CD4-positive, alpha-beta T cell treated with Interleukin-21 for 1 hour (primary cell): ENCODE results near the gene MYL5.
"Not testable (repeated sequence)": the region's sequence is repeated elsewhere in the genome, so short reads cannot be mapped to it uniquely, and the experiment has no call there.

Source experiments
- DNase-seq: peaks from one replicate; pipeline ENCODE4 v3.0.0-alpha.2; 2020

The MYL5 gene, protein sequence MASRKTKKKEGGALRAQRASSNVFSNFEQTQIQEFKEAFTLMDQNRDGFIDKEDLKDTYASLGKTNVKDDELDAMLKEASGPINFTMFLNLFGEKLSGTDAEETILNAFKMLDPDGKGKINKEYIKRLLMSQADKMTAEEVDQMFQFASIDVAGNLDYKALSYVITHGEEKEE

DNA sequence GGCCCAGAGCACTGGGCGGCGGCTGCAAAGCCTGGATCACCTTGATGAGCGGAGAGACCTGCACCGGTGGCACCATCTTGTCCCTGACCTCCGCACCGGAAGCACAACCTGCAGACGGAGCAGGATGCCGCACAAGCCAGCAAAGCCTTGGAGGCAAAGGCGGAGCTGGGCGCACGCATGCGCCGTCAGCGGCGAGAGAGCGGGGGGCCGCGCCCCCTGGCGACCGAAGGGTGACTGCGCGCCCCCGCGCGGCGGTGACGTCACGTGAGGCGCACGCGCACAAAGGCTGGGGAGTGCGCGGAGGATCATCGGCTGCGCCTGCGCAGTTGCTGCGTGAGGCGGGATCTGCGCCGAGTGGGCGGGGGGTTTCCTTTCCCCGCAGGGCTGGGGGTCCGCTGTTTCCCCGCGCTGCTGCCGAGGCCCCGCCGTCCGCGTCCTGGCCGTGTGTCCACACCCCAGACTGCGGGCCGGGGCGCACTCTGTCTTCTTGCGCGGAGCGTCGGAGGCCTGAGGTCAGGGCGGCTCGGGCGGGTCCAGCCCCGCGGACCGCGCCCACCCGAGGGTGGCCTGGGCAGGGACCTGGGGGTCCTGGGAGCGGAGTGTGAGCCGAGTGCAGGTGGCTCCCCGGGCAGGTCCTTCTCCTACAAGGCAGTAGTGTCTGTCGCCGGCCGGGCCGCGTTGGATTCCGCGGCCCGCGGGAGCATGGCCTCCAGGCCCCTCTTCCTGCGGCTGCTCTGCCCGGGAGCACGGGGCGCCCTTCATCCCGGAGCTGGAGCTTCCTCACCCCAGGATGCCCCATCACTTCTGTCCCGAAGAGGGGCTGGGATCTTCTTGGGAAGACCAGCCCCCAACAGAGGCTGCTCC, at the start of gene MYL5, which contains the start of gene ATP5ME:
Gene MYL5, plus strand, starts transcription at position 371 of the 864 bp plus-strand sequence. CDS start 3,485 bp downstream, outside the sequence.
Gene ATP5ME, minus strand, starts transcription at position 105 of the 864 bp plus-strand sequence. Its CDS starts 29 bp downstream, at position 76.
- peak; percentile 97 for DNase-seq

DNA sequence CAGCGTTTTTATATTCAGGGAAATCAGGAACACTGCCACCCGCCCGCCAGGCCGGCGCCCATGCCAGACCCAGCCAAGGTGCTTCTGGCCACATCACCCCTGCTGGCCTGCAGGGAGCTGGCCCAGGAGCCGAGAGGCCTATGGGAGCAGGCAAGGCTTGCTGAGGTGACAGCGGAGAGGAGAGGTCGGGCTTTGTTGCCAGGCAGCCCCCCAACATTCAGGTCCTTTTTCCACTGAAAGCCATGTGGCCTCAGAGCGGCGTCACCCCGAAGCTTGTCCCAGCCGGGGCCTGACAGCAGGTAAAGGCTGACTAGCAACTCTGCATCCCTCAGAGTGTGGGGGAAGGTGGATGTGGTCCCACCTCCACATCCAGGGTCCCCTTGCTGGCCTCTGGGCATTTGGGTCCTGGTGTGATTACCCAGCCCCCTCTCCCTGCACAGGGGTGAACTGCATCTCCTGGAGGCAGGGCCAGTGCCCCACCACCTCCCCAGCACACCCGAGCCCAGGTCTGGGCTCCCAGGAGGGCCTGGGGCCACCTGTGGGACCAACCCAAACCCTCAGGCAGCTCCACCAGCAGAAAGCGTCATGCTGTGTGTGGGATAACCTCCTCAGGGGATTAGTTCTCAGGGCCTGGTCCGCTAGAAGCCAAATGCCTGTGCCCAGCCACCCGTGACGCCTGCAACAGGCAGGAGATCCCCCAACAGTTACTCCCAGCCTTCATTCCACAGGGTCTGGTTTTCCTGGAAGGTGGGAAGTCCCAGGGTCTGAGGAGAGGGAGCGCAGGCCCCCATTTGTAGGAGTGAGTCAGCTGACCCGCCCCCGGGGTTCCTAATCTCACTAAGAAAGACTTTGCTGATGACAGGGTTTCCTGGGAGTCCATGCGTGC, 49.4 kb upstream of the MYL5 start, which contains the start of gene PDE6B:
Gene PDE6B, plus strand, starts transcription at position 869 of the 886 bp plus-strand sequence. CDS start 54 bp downstream, outside the sequence.
- no peak for DNase-seq

DNA sequence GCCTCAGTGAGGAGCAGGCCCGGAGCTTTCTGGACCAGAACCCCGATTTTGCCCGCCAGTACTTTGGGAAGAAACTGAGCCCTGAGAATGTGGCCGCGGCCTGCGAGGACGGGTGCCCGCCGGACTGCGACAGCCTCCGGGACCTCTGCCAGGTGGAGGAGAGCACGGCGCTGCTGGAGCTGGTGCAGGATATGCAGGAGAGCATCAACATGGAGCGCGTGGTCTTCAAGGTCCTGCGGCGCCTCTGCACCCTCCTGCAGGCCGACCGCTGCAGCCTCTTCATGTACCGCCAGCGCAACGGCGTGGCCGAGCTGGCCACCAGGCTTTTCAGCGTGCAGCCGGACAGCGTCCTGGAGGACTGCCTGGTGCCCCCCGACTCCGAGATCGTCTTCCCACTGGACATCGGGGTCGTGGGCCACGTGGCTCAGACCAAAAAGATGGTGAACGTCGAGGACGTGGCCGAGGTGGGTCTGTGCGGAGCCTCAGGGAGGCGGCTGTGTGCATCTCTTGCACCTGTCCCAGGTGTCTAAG, 48.6 kb upstream of the MYL5 start:
- DNase-seq = no peak

DNA sequence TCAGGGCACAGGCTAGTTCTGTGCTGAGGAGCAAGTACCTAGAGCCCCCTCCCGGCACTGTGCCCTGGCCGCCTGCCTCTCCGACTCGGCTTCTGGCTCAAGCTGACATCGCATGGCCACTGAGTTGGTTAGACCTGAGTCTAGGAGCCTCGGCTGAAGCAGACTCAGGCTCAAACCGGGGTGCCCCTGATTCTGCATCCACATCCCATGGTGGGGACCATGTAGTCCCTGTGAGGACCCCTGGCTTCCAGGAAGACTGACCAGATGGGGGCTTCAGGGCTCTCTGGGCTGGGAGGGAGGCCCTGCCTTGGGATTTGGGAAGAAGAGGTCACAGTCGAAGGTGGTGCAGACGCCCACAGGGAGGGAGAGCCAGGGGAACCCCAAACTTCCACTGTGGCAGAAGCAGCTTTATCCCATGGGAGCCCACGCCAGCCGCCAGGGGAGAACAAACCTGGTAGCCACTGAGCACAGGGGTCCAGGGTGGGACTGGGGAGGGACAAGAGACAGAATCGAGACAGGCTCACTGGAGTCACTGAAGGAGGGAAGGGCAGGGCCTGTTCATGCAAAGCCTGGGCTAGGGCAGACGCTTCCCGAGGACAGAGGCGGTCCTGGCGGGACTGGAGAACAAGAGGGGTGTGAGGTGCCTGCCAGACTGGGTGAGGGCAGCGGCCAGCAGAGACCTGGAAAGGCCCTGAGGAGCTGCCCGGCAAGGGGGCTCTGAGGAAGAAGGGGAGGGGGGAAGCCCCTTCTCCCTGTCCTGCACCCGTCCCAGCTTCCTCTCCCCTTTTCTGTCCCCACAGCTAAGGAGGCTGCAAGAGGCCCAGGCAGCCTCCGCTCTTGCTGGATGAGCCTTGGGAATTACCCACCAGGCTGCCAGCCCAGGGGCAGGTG, 47.9 kb upstream of the MYL5 start:
- DNase-seq = no peak

DNA sequence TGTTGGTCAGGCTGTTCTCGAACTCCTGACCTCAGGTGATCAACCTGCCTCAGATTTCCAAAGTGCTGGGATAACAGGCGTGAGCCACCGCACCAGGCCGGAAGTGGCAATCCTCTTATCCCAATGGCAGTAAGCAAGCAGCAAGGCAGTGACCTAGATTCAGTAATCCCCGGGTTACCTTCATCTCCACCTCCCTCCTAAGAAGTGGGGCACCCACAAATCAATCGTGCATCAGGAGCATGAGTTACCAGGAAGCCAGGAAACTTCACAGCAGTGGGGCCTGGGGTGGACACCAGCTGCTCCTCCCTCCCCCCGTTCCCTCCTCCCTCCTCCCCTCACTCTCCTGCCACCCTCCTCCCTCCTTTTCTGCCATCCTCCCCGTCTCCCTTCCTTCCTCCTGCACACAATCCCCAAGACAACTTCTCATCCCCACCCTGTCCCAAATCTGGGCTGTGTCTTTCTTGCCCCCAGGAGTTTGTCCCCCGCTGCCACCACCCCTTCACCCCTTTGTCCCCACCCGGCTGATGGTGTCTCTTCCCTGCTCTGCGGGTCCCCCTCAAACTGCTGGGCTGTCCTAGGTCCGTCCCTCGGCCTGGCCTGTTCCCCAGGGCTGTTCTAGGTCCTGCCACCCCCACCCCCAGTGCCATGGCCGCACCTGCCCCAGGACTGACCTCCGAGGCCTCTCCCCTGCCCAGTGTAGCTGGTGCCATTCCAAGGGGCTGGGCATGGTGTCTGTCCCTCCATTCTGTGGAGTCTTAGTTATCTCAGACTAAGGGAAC, 46.8 kb upstream of the MYL5 start:
- no peak for DNase-seq

DNA sequence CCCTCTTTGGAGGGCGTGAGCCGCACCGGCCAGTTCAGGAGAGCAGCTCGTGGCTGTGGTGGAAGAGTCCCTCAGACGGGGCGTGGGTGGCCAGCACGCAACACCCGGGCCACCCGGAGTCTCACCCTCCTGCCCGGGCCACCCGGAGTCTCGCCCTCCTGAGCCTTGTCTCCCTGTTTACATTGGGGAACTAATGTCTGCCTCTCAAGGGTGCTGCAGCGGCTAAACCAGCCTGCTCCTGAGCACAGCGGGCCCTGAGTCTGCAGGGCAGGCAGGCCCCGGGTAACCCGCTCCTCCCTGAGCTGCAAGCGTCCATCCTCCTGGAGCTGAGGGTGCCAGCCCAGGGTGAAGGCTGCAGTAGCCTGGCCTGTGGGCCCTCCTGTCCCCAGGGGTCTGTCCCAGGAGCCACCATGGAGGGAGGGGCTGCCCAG, 46.0 kb upstream of the MYL5 start:
- DNase-seq = no peak

DNA sequence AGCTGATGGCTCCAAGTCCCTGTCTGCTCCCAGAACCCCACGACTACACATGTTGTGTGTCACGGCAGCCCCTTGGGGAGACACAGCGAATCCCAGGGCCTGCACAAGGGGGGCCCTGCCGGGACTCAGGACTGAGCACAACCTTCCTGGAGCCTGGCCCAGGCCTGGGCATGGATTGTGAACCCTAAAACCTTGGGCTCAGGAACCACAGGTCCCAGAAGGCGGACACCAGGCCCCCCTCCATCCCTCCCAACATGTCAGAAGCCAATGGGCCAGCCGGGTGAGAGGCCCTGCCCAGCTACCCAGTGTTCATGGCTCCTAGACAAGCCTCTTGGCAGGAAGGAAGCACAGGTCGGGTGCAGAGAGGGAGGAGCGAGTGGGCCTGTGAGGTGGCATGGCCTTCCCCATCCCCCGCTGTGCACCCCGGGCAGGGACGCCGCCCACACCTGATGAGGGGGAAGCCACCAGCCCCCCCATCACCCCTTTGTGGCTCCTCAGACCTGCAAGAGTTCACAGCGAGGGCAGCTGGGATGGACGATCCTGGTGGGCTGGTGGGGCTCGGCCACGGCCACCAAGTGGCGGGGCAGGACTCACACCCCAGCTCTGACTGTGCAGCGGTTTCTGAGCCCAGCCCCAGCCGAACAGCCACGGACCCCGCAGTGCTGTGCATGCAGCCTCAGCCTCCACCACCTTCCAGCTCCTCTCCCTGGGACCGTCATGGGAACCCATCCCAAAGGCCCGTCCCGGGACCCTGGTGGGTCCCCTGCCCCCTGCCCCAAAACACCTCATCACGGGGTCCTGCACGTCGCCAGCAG, 45.3 kb upstream of the MYL5 start:
- no peak for DNase-seq

DNA sequence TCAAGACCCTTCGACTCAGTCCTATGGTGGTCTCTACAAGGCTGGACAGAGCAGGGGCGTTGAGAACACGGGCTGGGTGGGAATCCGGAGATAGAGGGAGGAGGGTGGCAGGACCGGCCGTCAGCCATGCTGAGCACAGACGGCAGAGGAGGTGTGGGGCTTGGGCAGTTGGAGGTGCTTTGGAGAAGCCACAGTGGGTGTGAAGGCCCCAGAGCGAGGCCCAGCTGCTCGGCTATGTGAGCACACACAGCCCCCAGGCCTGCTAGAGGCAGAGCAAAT, 44.8 kb upstream of the MYL5 start:
- no peak for DNase-seq

DNA sequence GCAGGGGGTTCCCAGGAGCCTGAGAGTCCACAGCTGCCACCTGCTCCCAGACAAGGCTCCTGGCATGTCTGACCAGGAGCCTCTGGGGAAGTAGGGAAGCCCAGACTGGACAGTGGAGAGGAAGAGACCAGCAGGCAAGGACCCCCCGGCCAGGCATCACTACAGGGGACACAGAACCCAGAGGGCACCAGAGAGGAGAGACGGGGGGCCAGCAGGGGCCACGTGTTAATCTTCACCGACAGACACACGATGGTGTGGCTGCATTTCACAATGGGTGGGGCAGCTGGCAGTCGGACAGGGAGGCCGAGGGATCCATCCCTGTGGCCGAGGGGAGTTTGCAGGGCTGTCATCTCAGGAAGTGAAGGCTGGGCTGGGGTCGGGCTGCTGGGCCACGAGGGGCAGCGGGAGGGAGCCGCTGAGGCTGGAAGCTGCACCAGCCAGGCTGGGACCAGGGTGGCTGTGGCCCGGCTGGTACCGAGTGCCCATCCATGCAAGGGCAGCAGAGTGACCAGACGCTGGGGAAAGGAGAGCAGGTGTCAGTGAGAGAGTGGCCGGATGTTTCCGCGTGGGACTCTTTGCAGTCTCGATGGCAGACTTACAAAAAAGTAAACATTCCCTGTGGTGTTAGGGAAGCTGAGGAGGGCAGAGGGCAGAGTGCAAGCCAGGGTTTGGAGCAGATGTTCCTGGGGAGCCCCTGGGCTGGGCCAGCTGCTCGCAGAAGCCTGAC, 44.3 kb upstream of the MYL5 start:
- DNase-seq = no peak

DNA sequence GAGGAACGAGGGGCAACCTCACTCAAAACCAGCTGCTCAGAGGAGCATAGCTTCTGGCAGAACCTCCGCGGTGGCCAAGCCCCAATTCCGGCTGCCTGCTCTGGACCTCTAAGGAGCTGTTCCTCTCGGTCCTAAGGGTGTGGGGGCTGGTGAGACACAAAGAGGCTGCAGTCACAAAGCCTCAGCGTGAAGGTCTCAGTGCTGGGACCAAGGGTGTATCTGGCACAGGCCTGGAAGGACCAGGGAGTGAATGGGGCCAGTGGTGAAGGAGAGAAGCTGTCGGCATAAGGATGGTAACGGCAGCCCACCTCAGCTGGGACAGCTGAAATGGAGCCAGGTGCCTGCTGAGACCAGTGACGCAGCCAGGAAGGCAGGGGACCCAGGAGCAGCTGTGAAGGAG, 43.7 kb upstream of the MYL5 start:
- no peak for DNase-seq

DNA sequence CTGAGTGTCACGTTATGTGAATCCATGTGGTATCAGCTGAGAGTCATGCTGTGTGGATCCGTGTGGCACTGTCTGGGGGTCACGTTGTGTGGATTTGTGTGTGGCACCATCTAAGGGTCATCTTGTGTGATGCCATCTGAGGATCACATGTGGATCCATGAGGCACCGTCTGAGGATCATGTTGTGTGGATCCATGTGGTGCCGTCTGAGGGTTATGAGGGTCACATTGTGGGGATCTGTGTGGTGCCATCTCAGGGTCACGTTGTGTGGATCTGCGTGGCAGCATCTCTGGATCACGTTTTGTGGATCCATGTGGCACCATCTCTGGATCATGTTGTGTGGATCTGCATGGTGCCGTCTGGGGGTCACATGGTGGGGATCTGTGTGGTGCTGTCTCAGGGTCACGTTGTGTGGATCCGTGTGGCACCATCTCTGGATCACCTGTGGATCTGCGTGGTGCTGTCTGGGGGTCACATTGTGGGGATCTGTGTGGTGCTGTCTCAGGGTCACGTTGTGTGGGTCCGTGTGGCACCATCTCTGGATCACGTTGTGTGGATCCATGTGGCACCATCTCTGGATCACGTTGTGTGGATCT, 42.0 kb upstream of the MYL5 start:
- DNase-seq = no peak

DNA sequence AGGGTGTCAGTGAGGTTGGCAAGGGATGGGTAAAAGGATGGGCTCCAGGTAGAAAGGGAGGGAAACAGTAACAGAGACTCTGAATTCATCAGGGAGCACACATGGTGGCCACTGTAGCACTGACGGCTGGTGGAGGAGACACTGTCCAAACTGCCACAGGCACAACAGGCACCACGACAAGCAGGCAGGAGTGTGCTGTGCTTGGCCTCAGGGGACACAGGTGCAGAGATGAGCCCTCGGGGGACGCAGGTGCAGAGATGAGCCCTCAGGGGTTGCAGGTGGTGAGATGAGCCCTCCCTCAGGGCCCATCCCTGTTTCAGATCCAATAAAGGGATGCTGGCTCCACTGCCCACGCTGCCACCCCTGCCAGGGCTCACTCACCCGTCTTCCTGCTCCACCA, 41.4 kb upstream of the MYL5 start:
- no peak for DNase-seq

DNA sequence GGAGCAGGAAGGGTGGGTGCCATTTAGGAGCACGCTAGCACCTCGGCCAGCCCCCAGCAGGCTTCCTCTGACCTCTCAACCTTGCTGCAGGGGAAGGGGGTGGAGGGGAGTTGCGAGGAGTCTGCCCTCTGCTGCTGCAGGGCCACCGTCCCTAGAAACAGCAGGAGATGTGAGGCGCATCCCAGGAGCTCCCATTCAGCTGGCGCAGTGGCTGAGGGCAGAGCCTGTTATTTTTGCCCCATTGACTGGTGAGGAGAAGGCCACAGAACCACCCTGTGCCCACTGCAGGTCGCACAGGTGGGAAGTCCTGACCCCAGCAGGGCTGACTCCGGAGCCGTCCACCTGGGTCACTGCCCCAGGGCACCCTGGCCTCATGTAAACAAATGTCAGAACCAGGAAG, 40.9 kb upstream of the MYL5 start:
- no peak for DNase-seq

DNA sequence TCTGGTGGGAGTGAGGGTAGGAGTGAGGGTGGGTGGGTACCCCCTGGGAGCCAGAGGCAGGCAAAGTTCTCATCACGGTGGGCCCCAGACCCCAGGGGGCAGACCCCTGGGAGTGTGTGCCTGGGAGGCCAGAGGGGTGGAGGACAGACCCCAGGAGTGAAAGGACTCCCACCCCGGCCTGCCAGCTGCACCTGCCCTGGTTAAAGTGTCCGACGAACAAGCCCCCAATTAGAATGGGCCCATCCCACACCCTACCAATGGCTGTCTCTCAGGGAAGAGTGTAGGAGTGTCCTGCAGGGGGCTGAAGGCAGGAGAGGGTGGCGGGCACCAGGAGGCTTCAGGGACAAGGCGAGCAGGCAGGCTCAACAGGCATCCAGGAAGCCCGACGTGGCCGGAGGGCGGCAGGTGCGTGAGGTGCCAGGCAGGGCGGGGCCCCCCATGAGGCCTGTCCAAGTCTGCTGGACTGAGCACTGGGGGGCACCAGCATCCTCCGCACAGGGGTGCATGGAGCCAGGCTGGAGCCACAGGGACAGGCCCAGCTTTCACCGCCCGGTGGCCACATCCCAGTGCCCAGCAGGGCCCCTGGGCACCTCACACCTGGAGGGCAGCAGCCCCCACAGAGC, 40.3 kb upstream of the MYL5 start:
- DNase-seq = no peak

DNA sequence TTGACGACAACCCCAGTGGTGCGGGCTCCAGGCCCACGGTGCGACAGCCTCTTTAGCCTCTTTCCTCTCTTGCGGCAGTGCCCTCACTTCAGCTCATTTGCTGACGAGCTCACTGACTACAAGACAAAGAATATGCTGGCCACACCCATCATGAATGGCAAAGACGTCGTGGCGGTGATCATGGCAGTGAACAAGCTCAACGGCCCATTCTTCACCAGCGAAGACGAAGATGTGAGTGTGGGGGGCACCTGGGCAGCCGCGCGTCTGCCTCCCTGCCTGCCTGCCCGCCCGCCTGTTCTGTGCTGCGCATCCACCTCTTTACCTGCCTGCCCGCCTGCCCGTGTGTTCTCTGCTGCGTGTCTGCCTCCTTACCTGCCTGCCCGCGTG, 39.8 kb upstream of the MYL5 start:
- no peak for DNase-seq

DNA sequence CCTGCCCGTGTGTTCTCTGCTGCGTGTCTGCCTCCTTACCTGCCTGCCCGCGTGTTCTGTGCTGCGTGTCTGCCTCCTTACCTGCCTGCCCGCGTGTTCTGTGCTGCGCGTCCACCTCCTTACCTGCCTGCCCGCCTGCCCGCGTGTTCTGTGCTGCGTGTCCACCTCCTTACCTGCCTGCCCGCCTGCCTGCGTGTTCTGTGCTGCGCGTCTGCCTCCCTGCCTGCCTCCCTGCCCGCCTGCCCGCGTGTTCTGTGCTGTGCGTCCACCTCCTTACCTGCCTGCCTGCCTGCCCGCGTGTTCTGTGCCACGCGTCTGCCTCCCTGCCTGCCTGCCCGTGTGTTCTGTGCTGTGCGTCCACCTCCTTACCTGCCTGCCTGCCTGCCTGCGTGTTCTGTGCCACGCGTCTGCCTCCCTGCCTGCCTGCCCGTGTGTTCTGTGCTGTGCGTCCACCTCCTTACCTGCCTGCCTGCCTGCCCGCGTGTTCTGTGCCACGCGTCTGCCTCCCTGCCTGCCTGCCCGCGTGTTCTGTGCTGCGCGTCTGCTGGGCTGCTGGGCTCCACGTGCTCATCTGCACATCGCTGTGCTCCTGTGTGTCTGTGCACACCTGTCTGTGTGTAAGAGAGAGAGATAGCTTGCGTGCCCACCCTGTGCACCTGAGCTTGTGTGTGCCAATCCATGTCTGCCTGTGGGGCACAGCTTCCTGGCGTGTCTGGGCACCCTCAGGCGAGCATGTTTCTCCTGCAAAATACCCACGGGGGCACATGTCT, 39.1 kb upstream of the MYL5 start:
- DNase-seq = not testable (repeated sequence)

DNA sequence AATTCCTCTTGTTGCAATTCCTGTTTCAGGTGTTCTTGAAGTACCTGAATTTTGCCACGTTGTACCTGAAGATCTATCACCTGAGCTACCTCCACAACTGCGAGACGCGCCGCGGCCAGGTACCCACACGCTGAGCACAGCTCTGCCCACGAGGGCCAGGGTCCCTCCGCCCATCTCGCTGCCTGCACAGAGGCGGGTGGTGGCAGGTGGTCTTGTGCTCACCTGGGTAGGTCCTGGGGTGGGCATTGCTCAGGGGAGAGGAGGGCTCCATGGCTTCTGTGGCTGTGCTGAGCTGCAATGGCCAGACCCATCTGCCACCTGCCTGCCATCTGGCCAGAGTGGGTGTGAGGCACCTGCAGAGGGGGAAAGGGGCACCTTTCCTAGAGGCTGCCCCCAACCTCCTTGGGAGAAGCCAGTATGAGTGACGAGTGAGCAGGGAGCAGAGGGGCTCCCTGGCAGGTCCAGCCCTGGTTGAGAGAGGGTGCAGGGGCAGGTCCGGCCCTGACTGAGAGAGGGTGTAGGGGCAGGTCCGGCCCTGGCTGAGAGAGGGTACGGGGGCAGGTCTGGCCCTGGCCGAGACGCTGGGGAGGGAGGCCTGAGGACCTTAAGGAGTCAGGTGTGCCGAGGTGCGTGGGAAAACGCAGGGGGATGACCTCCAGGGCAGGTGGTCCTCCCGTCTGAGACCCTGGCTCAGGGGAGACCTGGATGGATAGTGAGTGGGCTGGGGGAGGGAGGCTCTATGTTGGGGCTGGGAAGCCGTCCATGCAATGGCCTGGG, 38.3 kb upstream of the MYL5 start:
- no peak for DNase-seq
